ENCODE data around the gene SPAG17.

SPAG17 gene

DNA sequence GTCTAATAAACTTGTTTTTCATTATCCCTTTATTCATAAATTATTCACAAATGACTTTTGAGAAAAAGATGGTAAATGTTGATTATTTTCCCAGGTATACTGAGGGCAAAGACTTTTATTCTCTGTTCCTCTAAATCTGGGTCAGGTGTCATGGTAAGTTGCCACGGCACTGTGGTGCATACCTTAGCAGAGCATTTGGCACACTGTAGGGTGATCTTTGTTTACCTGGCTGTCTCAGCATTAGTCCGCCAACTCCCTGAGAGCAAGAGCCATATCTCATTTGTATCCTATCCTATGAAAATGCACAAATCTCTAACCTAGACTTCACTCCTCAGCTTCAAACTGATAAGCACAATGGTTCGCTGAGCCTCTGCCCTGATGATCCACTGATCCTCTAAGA, 280.5 kb downstream of the SPAG17 start:
- no peak for DNase-seq (ENCODE audit: low read depth in 2 of 2)
